Keratinocyte (primary cell): Measurements from ENCODE around the gene ACER3.

Experiments
- CTCF ChIP-seq, 3 experiments: IDR thresholded peaks in 1 of 3; conservative IDR thresholded peaks in 1 of 3; optimal IDR thresholded peaks in 1 of 3; 2 replicates in 2 of 3; 3 replicates in 1 of 3; pipeline versions ENCODE3 to v1.5.1; 2011; ENCODE audit warnings: low read length in 3 of 3, mild to moderate bottlenecking in 3 of 3, moderate library complexity in 2 of 3, control low read depth in 1 of 3, inconsistent platforms in 1 of 3; ENCODE audit not compliant: insufficient read depth in 2 of 3; ENCODE audit errors: extremely low read depth in 1 of 3
- EZH2 ChIP-seq: IDR thresholded peaks from one replicate; pipeline ENCODE4 v1.6.1; 2012; ENCODE audit warnings: inconsistent platforms, mild to moderate bottlenecking, low read length, moderate library complexity

GRCh38 chr11:76891793-76892192 is 31.1 kb downstream of the ACER3 start:
- TF ChIP-seq CTCF (optimal IDR thresholded peaks at IDR 0.05 in 1 of 3, IDR thresholded peaks at IDR 0.05 in 1 of 3, conservative IDR thresholded peaks at IDR 0.05 in 1 of 3; ENCODE audit: extremely low read depth in 1 of 3, insufficient read depth in 2 of 3, low read length in 3 of 3): no peak
- TF ChIP-seq EZH2: no peak
